Testis (tissue), 2 donors: ENCODE measurements around the gene KISS1R.

Source experiments
- POLR2A ChIP-seq: fragments of 450-650 bp; IDR thresholded peaks from one replicate; pipeline ENCODE4 v1.6.1; 2017; ENCODE audit warnings: antibody characterized with exemption, mild to moderate bottlenecking, moderate library complexity
- TF ChIP-seq, protein P1 (sequence below), 3 experiments: fragments of 450-650 bp in 2 of 3; fragments of 200-600 bp in 1 of 3; sonication (generic) in 1 of 3; IDR thresholded peaks; one replicate each; pipeline ENCODE4 v1.5.1; 2016 to 2019; ENCODE audit warnings: antibody characterized with exemption in 3 of 3, mild to moderate bottlenecking in 2 of 3, moderate library complexity in 1 of 3

DNA sequence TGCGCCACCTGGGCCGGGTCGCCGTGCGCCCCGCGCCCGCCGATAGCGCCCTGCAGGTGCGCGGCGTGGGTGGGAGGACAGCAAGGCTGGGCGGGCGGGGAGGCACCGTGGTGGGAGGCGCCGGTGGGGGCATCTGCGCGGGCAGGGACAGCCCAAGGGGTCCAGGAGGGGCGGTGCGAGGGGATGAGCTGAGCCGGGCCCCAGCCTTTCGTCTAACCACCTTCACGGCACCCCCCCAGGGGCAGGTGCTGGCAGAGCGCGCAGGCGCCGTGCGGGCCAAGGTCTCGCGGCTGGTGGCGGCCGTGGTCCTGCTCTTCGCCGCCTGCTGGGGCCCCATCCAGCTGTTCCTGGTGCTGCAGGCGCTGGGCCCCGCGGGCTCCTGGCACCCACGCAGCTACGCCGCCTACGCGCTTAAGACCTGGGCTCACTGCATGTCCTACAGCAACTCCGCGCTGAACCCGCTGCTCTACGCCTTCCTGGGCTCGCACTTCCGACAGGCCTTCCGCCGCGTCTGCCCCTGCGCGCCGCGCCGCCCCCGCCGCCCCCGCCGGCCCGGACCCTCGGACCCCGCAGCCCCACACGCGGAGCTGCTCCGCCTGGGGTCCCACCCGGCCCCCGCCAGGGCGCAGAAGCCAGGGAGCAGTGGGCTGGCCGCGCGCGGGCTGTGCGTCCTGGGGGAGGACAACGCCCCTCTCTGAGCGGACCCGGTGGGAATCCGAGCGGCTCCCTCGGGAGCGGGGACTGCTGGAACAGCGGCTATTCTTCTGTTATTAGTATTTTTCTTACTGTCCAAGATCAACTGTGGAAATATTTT, 3.1 kb downstream of the KISS1R start:
- TF ChIP-seq, protein P1, sequence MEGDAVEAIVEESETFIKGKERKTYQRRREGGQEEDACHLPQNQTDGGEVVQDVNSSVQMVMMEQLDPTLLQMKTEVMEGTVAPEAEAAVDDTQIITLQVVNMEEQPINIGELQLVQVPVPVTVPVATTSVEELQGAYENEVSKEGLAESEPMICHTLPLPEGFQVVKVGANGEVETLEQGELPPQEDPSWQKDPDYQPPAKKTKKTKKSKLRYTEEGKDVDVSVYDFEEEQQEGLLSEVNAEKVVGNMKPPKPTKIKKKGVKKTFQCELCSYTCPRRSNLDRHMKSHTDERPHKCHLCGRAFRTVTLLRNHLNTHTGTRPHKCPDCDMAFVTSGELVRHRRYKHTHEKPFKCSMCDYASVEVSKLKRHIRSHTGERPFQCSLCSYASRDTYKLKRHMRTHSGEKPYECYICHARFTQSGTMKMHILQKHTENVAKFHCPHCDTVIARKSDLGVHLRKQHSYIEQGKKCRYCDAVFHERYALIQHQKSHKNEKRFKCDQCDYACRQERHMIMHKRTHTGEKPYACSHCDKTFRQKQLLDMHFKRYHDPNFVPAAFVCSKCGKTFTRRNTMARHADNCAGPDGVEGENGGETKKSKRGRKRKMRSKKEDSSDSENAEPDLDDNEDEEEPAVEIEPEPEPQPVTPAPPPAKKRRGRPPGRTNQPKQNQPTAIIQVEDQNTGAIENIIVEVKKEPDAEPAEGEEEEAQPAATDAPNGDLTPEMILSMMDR (IDR thresholded peaks at IDR 0.05) = no peak
- TF ChIP-seq POLR2A = no peak
